Jurkat, Clone E6-1 (cell line): ENCODE measurements around the gene DFFA.
"Not testable (repeated sequence)": the region's sequence is repeated elsewhere in the genome, so short reads cannot be mapped to it uniquely, and the experiment has no call there.

ENCODE experiments used
- DNase-seq: peaks from one replicate; pipeline ENCODE4 v3.0.0-alpha.2; 2011; ENCODE audit warnings: low read depth, low spot score
- H3K4me3 ChIP-seq: 2 replicates; pipeline ENCODE4 v1.5.1; 2011; ENCODE audit warnings: mild to moderate bottlenecking, low read length, control low read depth, moderate library complexity

The DFFA gene

DNA sequence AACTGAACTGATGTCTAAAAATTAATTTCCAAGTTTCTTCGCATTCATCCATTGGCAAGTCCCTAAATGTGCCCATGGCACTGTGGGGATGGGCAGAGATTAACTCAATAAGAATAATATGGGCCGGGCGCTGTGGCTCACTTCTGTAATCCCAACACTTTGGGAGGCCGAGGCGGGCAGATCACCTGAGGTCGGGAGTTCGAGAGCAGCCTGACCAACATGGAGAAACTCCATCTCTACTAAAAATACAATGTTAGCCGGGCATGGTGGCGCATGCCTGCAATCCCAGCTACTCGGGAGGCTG is 1.9 kb upstream of the DFFA start:
- DNase-seq, result not testable (repeated sequence)
- peak overlapping the region; percentile 90 for H3K4me3 ChIP-seq

DNA sequence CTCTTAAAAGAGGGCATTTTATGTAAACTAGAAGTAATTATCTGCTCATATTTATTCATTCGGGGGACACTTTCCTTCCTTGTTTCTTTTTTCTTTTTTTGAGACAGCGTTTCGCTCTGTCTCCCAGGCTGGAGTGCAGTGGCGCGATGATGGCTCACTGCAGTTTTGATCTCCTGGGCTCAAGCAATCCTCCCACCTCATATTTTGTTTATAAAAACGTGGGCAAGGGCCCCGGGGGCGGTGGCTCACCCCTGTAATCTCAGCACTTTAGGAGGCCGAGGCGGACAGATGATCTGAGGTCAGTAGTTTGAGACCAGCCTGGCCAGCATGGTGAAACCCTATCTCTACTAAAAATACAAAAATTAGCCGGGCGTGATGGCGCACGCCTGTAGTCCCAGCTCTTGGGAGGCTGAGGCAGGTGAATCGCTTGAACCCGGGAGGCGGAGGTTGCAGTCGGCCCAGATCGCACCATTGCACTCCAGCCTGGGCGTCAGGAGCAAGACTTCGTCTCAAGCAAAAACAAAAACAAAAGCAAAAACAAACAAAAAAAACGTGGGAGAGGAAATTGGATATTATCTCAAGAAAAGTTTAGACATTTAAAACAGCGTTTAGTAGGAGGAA is 926 bp upstream of the DFFA start:
- H3K4me3 ChIP-seq, result peak overlapping the region; percentile 84

DNA sequence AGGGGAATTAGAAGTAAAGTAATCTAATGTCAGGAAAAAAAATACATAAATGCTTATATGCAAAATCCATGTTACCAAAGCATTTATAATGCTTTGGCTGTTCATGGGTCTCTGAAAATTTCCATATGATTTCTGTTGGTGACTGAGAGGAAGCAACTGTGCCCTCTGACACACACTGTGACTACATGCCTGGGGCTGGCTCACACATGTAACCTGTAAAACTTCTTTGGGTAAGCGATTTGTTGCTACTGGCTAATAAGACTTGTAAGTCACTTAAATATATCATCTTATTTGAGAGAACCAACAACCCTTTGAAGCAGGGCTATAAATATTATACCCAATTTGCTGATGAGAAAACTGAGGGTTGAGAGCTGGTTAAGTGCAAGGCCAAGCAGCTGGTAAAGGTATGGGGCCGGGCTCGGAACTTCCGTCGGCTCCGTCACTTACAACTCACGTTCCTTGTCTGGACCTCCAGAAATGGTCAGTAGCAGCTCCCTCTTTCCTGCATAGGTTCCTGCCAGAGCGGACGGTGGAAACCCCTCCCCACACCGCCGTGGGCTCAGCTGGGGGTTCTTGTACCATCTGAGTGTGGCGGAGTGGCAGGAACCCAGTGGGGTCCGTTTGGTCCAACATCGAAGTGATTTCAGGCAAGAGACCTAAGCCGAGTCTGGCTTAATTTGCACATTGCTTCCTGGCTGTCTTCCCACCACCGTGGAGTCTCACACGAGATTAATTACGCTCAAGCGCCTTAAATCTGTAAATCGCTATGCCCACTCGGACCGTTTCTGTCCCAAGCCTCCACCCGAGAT is 714 bp downstream of the DFFA start:
- DNase-seq, result no peak
- H3K4me3 ChIP-seq, result peak overlapping the region; percentile 84

More for the DNA sequence above, 926 bp upstream of the DFFA start:
- DNase-seq, result no peak

DNA sequence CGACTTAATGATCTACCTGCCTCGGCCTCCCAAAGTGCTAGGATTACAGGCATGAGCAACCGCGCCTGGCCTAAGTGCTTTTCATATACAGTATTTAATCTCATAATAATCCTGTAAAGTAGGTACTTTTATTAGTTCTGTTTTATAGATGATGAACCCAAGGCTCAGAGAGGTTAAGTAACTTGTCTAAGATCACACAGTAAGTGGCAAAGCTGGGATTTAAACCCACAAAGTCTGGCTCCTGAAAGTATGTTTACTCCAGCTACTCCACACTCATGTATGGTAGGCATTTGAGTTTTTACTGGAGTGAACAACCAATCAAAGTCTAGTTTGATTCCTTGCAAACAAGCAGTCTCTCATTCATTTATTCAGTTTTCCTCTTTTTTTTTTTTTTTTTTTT is 2.3 kb downstream of the DFFA start:
- no peak overlapping the region for H3K4me3 ChIP-seq
- DNase-seq, result no peak

DNA sequence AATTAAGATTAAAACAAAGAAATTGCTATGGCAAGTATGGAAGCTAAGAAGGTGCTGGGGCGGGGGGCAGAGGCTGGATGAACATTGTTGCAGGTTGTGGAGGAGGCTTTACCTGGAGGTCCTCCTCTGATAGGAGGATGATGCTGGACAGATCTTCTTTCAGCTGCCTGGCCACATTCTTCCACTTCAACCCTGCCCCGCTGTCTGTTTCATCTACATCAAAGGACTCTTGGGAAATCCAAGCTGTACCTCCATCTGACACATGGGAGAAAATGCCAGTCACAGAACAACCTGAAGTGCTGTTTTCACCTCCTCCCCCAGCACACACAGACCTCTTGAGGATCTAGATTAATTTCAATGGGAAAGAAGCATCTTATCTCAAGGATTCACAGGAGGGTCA is 5.3 kb downstream of the DFFA start:
- H3K4me3 ChIP-seq, result no peak overlapping the region
- DNase-seq, result no peak

DNA sequence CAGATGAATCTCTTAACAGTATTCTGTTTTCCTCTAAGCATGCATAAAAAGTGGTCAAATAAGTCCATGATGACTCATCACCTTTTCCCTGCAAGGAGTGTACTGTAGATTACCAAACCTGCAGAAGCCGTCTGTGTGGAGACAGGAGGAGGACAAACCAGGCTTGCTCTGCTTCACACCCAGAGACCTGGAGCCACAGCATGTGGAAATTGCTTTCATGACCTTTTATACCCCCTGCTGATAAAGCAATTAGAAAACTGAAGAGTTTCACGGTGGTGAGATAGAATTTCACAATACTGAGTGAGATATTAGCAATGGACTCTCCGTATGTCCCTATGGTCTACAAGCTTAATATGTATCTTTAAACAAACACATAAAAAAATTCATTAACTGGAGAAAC is 13.1 kb downstream of the DFFA start:
- no peak overlapping the region for H3K4me3 ChIP-seq
- no peak for DNase-seq

DNA sequence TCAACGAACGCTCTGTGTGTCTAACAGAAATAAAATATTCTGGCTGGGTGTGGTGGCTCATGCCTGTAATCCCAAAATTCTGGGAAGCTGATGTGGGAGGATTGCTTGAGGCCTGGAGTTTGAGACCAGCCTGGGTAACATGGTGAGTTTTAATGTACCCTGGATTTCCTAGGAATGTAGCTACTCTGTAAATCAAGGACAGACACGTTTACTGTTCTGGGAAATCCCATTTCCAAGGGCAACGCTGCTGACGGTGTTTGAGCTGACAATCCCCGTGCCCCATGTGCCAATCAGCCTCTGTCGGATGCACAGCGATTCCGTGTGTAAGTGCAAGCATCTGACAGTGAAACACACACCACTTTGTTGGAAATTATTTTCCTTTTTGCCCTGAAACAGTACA is 14.5 kb downstream of the DFFA start:
- no peak for DNase-seq
- H3K4me3 ChIP-seq, result no peak overlapping the region

DNA sequence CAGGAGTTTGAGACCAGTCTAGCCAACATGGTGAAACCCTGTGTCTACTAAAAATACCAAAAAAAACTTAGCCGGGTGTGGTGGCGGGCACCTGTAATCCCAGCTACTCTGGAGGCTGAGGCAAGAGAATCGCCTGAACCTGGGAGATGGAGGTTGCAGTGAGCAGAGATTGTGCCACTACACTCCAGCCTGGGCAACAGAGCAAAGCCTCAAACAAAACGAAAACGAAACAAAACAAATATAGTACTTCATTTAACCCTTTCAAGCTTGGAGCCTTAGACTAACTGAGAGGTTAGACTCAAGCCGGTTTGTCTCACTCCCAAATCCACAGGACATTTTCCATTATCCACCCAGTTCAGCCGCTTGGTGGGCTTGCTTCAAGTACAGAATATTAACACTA is 14.9 kb downstream of the DFFA start:
- H3K4me3 ChIP-seq, DNase-seq: not testable (repeated sequence)

DNA sequence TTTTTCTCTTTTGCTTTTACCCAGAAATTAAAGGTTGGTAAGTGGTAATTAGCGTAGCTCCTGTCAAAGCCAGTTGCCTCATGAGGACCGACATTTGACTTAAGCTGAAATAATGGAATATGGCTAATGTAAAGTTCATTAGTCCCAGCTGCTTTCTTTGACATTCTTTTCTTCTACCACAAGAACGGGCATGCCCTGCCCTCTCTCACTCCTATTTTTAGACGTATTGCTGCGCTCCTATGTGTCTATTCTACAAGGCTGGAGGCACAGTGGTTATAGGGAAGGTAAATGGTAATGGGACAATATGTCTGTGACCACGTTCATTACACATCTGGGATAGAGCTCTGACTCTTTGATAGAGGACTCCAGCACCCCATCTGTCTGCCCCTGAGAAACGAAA is 15.7 kb downstream of the DFFA start:
- no peak overlapping the region for H3K4me3 ChIP-seq
- DNase-seq, result no peak

DNA sequence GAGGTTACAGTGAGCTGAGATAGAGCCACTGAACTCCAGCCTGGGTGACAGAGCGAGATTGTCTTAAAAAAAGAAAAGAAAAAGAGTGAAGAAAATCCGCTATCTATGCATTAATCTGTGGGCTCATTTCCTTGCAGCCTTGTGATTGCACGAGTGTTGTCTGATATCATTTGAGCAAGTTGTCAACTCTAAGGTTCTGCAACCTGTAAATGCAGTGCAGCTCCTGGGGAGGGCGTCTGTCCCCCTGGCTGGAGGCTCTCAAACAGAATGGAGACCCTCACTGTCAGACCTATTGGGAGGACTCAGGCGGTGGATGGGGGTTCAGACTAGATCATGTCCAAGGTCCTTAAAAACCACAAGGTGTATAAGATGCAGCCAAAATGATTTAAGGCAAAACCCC is 16.3 kb downstream of the DFFA start:
- no peak overlapping the region for H3K4me3 ChIP-seq
- DNase-seq, result no peak

DNA sequence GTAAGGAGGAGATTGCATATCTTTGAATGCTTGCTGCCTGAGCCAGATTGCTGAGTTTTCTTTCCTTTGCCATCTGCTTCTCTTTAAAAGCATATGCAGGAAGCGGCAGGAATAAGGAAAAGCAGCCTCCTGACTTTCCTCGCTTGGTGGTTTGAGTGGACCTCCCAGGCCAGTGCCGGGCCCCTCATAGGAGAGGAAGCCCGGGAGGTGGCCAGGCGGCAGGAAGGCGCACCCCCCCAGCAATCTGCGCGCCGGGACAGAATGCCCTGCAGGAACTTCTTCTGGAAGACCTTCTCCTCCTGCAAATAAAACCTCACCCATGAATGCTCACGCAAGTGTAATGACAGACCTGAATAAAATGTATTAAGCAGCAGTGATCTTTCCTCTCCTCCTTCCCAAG is 21.0 kb downstream of the DFFA start:
- no peak overlapping the region for H3K4me3 ChIP-seq
- DNase-seq, result no peak

DNA sequence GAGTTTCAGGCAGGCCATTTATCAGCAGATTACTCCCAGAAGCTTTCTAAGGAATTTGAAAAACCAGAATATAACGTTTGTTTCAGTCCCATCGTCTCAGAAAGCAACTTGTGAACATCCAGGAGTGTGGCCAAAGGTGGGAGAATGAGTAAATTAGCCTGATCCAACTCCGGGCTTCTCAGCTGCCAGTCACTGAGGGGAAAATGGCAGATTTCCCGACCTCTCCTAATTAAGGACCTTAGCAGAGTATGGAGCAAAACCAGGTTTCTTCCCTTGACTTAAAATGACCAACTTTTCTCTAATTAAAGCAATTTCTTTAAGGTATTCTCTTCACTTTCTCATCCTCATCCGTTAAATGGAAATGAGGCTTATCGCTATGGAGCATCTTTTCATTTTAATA is 21.5 kb downstream of the DFFA start:
- DNase-seq, result no peak
- no peak overlapping the region for H3K4me3 ChIP-seq

DNA sequence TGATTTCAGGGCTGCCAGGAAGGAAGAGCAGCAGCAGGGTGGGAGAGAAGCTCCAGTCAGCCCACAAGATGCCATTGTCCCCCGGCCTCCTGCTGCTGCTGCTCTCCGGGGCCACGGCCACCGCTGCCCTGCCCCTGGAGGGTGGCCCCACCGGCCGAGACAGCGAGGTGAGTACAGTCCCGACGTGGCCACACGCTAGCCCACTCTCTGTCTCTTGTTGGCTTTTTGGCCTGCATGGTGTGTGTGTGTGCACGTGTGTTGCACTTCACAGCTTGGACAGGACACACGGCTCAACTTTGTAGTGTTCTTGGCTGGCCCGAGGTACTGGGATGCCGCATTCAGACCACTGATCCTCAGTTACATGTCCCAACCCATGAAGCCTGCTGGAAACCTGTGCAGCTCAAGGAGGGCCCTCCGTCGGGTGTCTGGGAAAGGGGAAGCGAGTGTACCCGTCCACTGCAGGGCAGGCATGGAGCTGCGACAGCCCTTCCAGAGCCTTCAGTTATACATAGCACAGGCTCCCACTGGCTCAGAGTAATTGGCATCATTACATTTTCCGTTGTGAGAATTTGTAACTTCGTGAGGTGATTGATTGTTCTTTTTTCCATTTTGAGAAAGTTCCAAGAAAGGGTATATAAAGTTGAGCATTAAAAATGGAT is 22.0 kb downstream of the DFFA start:
- no peak for DNase-seq
- H3K4me3 ChIP-seq, result no peak overlapping the region

DNA sequence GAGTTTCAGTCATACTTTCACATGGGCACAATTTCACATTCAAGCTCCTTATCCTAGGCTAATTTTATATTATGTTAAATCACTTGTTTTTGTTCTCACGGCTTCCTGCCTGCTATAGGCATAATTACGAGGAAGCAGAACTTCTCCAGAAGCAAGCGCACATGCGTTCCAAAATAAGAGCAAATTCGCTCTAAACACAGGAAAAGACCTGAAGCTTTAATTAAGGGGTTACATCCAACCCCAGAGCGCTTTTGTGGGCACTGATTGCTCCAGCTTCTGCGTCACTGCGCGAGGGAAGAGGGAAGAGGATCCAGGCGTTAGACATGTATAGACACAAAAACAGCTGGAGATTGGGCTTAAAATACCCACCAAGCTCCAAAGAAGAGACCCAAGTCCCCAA is 22.6 kb downstream of the DFFA start, which contains the start of gene CORT:
Gene CORT (plus strand): TSS at position 281 of the 400 bp plus-strand sequence. CDS start 193 bp downstream, outside the sequence.
- DNase-seq, result no peak
- H3K4me3 ChIP-seq, result no peak within 1 kb of the TSS

DNA sequence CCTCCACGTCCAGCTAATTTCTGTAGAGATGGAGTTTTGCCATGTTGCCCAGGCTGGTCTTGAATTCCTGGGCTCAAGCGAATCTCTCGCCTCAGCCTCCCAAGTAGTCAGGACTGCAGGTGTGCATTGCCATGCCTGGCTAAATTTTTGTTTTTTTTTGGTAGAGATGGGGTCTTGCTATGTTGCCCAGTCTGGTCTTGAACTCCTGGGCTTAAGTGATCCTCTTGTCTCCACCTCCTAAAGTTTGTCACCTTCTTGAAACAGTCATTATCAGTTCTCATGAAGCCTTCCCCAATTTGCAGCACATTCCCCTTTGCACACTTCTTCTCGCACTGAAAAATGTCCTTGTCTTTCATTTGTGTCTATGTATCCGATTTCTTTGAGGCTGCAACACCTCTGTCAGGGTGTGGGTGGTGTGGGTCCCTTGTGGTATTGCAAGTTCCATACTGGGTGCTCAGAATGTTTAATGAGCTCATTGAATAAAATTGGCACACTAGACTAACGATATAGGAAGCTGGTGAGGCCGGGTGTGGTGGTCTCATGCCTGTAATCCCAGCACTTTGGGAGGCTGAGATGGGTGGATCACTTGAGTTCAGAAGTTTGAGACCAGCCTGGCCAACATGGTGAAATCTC is 25.4 kb downstream of the DFFA start:
- DNase-seq, result no peak
- H3K4me3 ChIP-seq, result no peak overlapping the region

DNA sequence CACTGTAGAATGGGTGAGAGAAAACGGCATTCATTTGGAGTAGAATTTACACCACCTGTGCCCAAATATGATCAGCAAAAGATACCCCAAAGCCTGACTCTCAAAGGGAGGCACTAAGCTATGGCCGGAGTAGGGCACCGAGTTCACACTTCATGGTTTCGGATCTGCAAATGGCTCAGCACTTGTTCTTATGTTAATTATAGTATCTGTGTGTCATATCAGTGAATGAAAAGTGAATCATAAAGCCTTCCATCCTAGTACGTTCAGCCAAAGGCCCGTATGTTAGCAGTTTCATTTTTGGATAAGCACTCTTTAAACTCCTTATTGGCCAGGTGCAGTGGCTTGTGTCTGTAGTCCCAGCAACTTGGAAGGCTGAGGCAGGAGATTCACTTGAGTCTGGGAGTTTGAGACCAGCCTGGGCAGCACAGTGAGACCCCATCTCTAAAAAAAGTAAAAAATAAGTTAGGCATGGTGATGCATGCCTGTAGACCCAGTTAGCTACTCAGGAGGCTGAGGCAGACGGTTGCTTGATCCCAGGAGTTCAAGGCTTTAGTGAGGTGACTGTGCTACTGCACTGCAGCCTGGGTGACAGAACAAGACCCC is 27.4 kb downstream of the DFFA start:
- H3K4me3 ChIP-seq, result no peak overlapping the region
- DNase-seq, result no peak

DNA sequence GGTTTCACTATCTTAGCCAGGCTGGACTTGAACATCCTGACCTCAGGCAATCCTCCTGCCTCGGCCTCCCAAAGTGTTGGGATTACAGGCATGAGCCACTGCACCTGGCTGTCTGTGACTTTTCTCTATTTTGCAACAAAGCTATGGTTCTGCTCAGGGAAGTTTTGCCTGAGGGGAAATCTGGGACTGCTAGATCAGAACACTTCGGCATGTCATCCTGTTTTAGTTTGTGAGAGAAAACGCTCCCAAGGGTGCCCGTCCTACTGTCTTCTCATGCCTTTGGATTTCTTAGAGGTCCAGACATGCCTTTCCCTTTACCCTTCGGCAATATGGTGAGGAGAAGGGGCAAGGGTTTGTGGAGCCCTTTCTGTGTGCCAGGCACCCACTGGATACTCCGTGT is 28.1 kb downstream of the DFFA start:
- H3K4me3 ChIP-seq, result no peak overlapping the region
- DNase-seq, result no peak

DNA sequence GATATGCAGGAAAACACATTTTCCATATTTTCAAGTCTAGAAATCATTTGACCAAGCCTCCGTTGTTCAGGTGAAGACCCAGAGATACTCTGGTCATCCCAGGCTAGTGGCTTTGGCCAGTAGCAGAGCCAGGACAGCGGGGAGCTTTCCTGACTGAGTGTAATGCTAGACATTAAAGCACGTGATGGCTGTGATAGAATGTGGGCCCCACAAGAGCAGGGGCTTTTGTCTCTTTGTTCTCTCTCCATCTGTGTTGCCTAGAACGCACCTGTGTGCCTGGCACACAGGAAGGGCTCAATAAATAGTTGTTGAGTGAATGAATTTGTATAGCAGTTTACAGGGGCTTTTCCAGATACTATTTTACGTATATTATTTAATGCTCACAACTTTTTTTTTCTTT is 31.5 kb downstream of the DFFA start:
- H3K4me3 ChIP-seq, result no peak overlapping the region
- no peak for DNase-seq

DNA sequence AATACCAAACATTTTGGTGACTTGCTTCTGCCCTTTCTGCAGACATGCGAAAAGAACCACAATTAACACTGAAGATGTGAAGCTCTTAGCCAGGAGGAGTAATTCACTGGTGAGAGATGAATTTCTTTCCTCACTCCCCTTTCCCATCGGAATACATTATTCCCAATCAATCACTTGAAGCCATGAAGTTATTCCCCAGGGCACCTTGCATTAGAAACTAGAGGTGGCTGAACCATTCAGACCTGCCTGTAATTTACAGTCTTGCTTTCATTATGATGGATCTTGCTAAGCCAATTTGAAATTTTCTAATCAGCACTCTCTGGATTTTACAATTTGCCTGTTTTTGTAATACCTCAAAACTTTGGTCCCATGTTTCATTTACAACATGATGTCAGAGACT is 32.0 kb downstream of the DFFA start:
- DNase-seq, result no peak
- no peak overlapping the region for H3K4me3 ChIP-seq

DNA sequence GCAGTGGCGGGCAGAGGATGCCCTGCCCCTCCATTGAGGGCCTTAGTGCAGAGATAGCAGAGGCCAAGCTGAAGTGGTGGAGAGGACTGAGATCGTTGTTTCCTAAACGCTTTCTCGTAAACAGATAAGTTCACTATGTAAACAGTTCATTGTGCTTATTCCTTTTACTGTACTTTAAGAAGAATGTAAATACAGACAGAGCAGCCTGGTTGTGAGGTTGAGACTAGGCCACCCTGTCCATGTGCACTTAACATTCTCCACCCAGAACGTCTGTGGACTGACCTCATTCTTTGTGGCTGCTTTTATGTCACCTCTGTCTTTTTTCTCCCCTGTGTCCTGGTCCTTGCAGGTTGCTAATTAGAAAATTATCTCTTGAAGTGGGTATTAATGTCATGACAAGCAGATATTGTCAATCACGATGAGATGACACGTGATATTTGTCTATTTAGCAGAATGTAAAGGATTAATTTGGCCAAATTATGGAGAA is 33.6 kb downstream of the DFFA start:
- no peak for DNase-seq
- no peak overlapping the region for H3K4me3 ChIP-seq
